DMS79 treated with DMSO at 0.1 percent for 48 hours (cell line): Measurements from ENCODE around the gene SOWAHA.

Source experiments
- DNase-seq: peaks from one replicate; lab custom pipeline; 2025; lab: John Stamatoyannopoulos, UW

Gene SOWAHA

DNA sequence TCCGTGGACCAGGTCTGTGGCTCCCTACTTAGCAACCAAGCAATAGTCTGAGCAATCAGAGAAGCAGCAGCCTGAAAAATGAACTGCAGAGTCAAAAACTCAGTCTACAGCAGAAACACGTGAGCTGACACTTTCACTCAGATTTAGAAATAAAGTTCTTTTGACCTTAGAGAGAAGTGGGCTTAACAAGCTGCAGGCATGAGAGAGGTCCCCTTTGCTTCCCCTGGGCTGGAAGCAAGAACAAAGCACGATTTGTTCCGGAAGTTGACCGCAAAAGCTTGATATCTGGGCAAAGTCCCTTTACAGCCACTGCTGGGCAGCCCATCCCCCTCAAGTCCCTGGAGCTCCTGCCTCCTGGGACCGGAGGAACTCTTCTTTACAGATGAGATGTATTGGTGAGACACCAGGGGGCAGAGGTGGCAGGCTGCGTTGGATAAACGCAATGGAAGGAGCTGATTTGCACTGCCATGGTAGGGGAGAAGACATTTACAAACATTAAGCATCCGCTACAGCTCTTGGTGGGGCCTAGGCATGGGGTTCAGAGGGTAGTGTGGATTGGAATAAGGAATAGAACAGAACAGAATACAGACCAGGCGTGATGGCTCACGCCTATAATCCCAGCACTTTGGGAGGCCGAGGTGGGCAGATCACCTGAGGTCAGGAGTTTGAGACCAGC, 5.8 kb upstream of the SOWAHA start:
- DNase-seq: no peak

DNA sequence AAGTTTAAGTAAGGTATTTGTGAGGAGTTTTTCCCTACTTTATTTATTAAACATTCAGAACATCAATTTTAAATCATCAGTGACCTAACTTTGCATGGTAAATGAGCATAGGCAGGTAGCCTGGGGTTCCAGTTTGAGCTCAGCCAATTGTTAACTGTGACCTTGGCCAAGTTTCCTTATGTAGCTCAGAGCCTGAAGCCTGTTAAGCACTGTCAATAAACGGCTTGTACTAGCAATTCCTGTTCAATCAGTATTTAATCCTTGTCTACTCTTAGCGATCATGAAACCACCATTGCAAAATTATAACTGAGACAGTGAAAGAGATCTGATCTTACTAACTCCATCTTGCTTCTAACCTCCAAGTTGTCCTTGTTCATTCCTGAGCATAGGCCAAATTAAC, 4.7 kb upstream of the SOWAHA start:
- no peak for DNase-seq

GRCh38 chr5:132808866-132809265, 4.2 kb upstream of the SOWAHA start:
- no peak for DNase-seq

DNA sequence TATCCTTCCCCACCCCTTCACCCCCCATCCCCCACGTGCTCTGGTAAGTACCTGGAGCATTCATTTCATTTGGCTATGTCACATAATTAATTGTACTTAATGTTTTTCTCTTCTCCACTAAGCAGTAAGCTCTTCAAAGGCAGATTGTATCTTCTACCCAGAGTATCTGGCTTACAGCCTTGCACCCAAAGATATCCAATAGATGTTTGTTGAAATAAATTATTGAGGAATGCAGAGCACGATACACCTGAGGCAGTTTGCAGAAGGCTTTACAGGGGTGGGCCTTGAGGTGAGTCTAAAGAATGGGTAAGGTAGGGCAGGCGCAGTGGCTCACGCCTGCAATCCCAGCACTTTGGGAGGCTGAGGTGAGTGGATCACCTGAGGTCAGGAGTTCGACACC, 2.5 kb upstream of the SOWAHA start:
- DNase-seq: no peak

- DNase-seq: peak; percentile 29
Observed at GRCh38 chr5:132812123-132812765, 858 bp upstream of the SOWAHA start.

GRCh38 chr5:132813599-132814502, 749 bp downstream of the SOWAHA start:
- DNase-seq: no peak

DNA sequence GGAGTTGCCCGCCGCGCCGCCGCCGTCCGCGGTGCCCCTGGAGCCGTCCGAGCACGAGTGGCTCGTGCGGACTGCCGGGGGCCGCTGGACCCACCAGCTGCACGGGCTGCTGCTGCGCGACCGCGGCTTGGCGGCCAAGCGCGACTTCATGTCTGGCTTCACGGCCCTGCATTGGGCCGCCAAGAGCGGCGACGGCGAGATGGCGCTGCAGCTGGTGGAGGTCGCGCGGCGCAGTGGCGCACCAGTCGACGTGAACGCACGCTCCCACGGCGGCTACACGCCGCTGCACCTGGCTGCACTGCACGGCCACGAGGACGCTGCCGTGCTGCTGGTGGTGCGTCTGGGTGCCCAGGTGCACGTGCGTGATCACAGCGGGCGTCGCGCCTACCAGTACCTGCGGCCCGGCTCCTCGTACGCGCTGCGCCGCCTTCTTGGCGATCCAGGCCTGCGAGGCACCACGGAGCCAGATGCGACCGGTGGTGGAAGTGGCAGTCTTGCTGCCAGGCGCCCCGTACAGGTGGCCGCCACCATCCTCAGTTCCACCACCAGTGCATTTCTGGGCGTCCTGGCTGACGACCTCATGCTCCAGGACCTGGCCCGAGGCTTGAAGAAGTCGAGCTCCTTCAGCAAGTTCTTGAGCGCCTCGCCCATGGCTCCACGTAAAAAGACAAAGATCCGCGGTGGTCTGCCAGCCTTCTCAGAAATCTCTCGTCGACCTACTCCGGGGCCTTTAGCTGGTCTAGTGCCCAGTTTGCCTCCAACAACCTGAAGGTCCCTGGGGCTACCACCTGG, 1.6 kb downstream of the SOWAHA start:
- no peak for DNase-seq

DNA sequence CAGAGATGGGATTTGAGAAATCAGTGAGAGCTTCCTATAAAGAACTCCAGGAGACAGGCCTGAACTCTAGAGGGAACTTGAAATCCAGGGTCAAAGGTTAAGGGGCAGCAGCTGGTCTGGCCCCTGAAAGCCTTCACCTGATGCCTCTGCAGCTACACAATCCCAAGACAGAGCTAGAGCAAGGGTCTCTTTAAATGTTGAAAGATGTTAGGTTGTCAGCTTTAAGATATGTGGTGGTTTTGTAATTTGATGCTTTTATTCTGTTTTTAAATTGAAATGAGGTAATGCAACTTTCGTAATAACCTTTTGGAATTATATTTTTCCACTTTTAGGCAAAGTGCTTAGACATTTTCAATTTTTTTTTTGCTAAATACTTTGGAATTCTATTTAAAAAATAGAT, 2.4 kb downstream of the SOWAHA start:
- no peak for DNase-seq

DNA sequence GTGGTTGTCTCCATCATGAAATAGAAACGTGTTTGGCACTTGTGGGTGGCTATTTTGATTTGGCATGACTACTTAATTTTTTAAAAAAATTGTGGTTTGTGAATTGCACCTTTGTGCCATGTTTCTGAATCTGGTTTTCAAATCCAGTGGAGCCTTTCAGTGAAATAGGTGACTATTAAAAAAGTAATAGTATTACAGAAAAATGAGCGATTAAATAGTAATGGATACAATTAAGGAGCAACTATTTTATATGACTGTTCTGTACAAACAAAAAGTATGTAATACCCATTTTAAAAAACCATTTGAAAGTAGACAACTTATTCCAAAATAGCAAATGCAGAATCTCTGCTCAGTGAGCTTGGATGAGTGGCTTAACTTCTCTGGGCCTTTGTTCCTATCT, 3.0 kb downstream of the SOWAHA start:
- DNase-seq: no peak

DNA sequence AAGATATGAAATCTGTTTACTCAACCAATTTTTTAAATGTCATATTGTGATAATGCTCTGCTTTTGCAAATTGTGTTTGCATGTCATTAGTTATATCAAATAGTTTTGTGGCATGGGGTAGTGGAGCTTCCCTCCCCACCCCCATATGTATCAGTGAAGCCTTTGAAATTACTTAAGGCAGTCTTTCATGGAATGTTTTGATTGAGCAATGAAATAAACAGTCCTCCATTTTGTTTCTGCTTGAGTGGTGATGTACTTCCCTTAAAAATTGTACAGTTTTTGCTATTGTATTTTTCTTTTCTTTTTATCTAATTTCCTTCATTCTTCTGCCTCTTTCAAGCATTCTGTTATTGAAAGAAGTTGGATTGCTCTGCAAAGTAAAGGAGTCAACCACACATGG, 3.5 kb downstream of the SOWAHA start:
- DNase-seq: no peak

GRCh38 chr5:132817011-132817410, 3.9 kb downstream of the SOWAHA start:
- DNase-seq: no peak

DNA sequence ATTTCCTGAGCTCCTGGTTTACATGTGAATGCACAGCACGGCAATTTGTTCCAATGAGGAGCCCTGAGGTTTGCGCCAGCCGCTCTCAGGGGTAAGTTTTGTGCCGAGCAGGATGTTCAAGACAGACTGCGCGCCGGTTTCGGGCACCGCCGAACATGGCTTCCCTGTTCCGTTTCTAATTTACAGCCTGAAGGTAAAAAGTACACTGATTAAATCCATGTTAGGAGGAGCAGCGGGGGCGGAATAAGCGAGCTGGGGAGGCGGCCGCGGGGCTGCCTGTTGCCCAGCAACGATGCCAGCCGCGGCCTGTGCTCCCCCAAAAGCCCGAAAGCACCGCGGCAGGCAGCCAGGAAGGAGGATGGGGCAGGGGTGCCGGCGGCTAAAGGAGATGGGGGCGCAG, 6.4 kb downstream of the SOWAHA start:
- no peak for DNase-seq

GRCh38 chr5:132820162-132820754, 7.2 kb downstream of the SOWAHA start:
- peak; percentile 5 for DNase-seq

DNA sequence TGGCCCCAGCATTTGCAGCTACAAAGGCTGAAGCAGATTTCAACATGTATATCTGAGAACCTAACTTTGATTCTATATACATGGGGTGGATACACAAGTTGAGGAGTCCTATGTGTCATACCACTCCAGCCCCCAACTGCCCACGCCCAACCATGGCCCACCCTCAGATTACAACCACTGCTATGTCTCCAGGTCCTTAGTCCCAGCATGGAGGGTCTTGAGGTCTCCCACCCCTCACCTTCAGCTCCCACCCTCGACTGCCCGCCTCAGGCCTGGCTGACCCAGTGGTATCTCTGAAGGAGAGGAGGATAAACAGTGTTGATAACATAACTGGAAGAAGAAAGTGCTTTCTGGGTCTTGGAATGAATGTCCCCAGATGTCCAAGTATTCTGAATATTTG, 8.2 kb downstream of the SOWAHA start:
- no peak for DNase-seq

DNA sequence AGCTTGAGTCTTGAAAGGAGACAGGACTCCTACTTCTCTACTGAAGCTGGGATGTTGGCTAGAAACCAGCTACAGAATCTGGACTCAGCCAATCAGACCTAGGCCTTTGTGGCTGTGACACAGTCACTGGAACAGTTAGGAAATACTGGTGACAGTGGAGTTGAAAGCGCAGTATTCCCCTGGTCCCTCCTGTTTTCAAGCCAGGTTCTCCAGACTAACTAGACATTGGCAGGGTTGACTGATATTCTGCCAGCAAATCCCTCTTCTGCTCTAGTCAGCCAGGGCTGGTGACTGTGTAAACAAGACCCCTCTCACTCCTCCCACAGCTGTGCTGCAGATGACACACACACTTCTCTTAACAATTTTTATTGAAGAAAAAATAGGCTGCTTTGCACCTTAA, 8.7 kb downstream of the SOWAHA start:
- peak; percentile 37 for DNase-seq

DNA sequence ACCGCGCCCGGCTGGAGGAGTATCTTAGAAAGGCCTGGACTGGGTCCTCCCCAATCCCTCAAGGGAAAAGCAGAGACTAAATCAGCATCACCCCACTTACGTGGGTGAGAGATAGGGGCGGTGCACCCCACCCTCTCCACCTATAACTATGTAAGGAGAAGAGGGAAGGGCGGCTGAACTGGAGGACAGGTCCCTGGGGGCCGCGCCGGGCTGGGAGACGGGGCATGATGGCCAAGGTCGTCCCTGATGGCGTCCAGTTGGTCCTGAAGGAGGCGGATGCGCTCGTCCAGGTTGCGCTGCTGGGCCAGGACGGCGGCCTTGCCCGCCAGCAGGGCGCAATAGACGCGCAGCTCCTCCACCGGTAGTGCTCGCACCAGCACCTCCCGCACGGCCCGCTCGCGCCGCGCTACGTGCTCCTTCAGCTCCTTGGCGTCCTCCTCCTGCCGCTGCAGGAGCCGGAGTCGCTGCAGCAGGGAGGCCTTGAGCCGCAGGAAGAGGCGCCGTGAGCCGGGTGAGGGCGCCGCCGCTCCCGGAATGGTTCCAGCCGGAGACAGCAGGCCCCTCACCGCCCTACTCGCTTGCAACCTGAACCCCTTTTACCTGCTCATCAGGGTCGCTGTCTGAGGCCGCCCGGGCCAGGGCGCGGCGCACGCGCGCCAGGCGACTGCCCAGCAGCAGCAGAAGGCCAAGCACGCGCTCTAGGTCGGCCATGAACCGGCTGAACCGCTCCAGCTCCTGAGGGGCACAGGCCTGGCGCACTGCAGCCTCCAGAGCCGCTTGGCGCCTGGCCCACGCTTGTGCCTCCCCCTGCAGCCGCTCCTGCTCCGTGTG, 9.8 kb downstream of the SOWAHA start:
- no peak for DNase-seq

- DNase-seq: no peak
Observed at GRCh38 chr5:132823481-132824050, 10.5 kb downstream of the SOWAHA start.

GRCh38 chr5:132824426-132824825, 11.3 kb downstream of the SOWAHA start:
- DNase-seq: no peak

DNA sequence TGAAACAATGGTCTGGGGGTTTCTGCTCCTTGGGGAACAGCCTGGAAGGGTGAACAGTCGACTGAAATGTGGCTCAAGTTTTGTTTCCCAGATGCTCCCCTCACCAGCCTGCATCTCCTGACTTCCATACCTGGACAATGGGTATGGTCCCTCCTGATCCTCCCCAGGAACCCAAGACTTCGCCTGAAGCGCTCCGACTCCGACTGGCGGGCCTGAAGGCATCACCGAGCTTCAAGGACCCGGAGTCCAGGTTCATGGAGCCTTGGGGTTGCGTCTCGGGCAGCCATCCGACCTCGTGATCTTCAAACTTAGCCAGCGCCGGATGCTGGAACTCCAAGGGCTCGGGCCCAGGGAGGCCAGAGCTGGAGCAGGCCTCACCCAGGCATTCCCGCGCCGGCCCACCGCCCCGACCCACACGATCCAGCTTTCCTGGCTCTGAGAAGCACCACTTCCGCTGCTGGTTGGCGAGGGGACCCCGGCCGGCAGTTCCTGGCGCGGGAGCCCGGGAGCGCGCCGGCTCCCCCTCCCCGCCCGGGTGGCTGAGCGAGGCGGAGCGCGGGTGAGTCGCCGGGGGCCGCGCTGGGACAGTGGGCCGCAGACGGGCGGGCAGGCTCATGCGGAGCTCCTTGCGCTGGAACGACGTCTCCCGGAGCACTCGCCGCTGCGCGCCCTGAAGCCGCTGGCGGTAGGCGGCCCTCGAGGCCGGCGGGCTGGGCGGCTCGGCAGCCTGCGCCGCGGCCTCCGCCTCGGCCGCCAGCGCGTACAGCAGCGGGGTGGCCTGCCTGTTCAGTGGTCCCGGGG, 12.1 kb downstream of the SOWAHA start:
- no peak for DNase-seq
